Neural cell (in vitro differentiated cells): ENCODE results near the gene GALNT13. TPM values are rescaled to one million over a fixed set of nuclear protein-coding genes. Genes with fewer than 3 reads are reported as not detected.
A peak's percentile ranks its signal among the peaks of the same experiment; 100 is the strongest.

ENCODE experiments used
- H2AFZ ChIP-seq: fragments of 200-600, 300-800 bp; sonication (generic), shearing (Covaris generic); 2 replicates; pipeline ENCODE4 v1.6.0; 2014; ENCODE audit warnings: low read depth, mild to moderate bottlenecking, antibody characterized with exemption, low read length, moderate library complexity
- H3F3A ChIP-seq: fragments of 200-600 bp; shearing (Covaris generic); 2 replicates; pipeline ENCODE4 v1.6.1; 2016; ENCODE audit warnings: mild to moderate bottlenecking, moderate library complexity, mixed read lengths, antibody characterized with exemption, low read length; ENCODE audit not compliant: insufficient read depth, poor library complexity, severe bottlenecking
- H3K27ac ChIP-seq: fragments of 200-600, 300-800 bp; sonication (generic), shearing (Covaris generic); 2 replicates; pipeline ENCODE4 v1.5.1; 2014; ENCODE audit warnings: mild to moderate bottlenecking, low read length, moderate library complexity
- H3K27me3 ChIP-seq: fragments of 300-800, 200-600 bp; sonication (generic), shearing (Covaris generic); 2 replicates; pipeline ENCODE4 v1.6.0; 2014; ENCODE audit warnings: mild to moderate bottlenecking, low read depth, low read length, moderate library complexity; ENCODE audit not compliant: insufficient read depth
- H3K36me3 ChIP-seq: fragments of 300-800, 200-600 bp; sonication (generic), shearing (Covaris generic); 2 replicates; pipeline ENCODE4 v1.5.1; 2014; ENCODE audit warnings: mild to moderate bottlenecking, antibody characterized with exemption, low read length, moderate library complexity; ENCODE audit not compliant: insufficient read depth
- H3K4me2 ChIP-seq: fragments of 300-800, 200-600 bp; sonication (generic), shearing (Covaris generic); 2 replicates; pipeline ENCODE4 v1.6.0; 2014; ENCODE audit warnings: mild to moderate bottlenecking, low read length
- H3K4me3 ChIP-seq: fragments of 300-800, 200-600 bp; sonication (generic), shearing (Covaris generic); 2 replicates; pipeline ENCODE4 v1.5.1; 2014; ENCODE audit warnings: mild to moderate bottlenecking, low read length, moderate library complexity
- H3K79me2 ChIP-seq: fragments of 200-600 bp; shearing (Covaris generic); replicated peaks from 2 replicates; pipeline ENCODE4 v1.6.0; 2014; ENCODE audit warnings: mild to moderate bottlenecking, low read length, moderate library complexity; ENCODE audit not compliant: insufficient read depth
- H3K9ac ChIP-seq: fragments of 300-800, 200-600 bp; sonication (generic), shearing (Covaris generic); 2 replicates; pipeline ENCODE4 v1.6.1; 2016; ENCODE audit warnings: mild to moderate bottlenecking, low read length, mixed read lengths
- H3K9me2 ChIP-seq: fragments of 200-600 bp; shearing (Covaris generic); 2 replicates; pipeline ENCODE4 v1.6.1; 2016; ENCODE audit warnings: mild to moderate bottlenecking, low read length, mixed read lengths; ENCODE audit not compliant: insufficient read depth
- H3K9me3 ChIP-seq: fragments of 200-600, 300-800 bp; sonication (generic), shearing (Covaris generic); 2 replicates; pipeline ENCODE4 v1.6.1; 2016; ENCODE audit warnings: mild to moderate bottlenecking, mixed run types, low read length, moderate library complexity, mixed read lengths
- H4K20me1 ChIP-seq: fragments of 200-600 bp; shearing (Covaris generic); 2 replicates; pipeline ENCODE4 v1.6.1; 2016; ENCODE audit warnings: mild to moderate bottlenecking, mixed run types; ENCODE audit not compliant: insufficient read depth
- CTCF ChIP-seq: fragments of 450-650 bp; IDR thresholded peaks from 2 replicates; pipeline ENCODE4 v1.5.1; 2014; ENCODE audit warnings: antibody characterized with exemption, mild to moderate bottlenecking, moderate library complexity; ENCODE audit not compliant: poor library complexity, severe bottlenecking
- EP300 ChIP-seq: fragments of 450-650 bp; conservative IDR thresholded peaks from 2 replicates; pipeline ENCODE4 v1.6.1; 2014; ENCODE audit warnings: antibody characterized with exemption, mild to moderate bottlenecking, moderate library complexity; ENCODE audit not compliant: poor library complexity, severe bottlenecking
- EZH2 ChIP-seq: fragments of 200-600, 300-800 bp; shearing (Covaris generic), sonication (generic); IDR thresholded peaks from 2 replicates; pipeline ENCODE4 v1.6.1; 2014; ENCODE audit warnings: antibody characterized with exemption, low read length, borderline replicate concordance, mild to moderate bottlenecking; ENCODE audit not compliant: insufficient read depth, poor library complexity, severe bottlenecking
- MXI1 ChIP-seq: fragments of 450-650 bp; conservative IDR thresholded peaks from 2 replicates; pipeline ENCODE4 v1.6.1; 2014; ENCODE audit warnings: antibody characterized with exemption, mild to moderate bottlenecking; ENCODE audit not compliant: poor library complexity, severe bottlenecking
- POLR2AphosphoS5 ChIP-seq: IDR thresholded peaks from 2 replicates; pipeline ENCODE4 v1.6.1; 2012
- RAD21 ChIP-seq: fragments of 450-650 bp; conservative IDR thresholded peaks from 2 replicates; pipeline ENCODE4 v1.6.1; 2014; ENCODE audit warnings: antibody characterized with exemption, mild to moderate bottlenecking, moderate library complexity
- REST ChIP-seq: IDR thresholded peaks from 2 replicates; pipeline ENCODE4 v1.6.1; 2012; ENCODE audit warnings: borderline replicate concordance
- SMC3 ChIP-seq: fragments of 450-650 bp; conservative IDR thresholded peaks from 2 replicates; pipeline ENCODE4 v1.6.1; 2014; ENCODE audit warnings: antibody characterized with exemption, mild to moderate bottlenecking, moderate library complexity; ENCODE audit not compliant: poor library complexity
- TAF1 ChIP-seq: IDR thresholded peaks from 2 replicates; pipeline ENCODE4 v1.6.1; 2012; ENCODE audit warnings: low read depth
- polyA plus RNA-seq: library from polyadenylated mRNA; depleted of rRNA; stranded (reverse); fragments of >200 nt; gene quantifications from 2 replicates; pipeline ENCODE4 v1.2.3, GENCODE V29; 2014

GALNT13 gene
- polyA plus RNA-seq, 1 donor from 2014 or later = 12.4 TPM

GRCh38 chr2:153873052-153874048 is 1.6 kb downstream of the GALNT13 start:
- peak overlapping the region; percentile 10 for H2AFZ ChIP-seq
- H4K20me1 ChIP-seq = no peaks in the 10 kb centered on the region
- peak overlapping the region; percentile 76 for H3K9ac ChIP-seq
- H3K36me3 ChIP-seq = no peaks in the 10 kb centered on the region
- H3K79me2 ChIP-seq = peaks cover 16% of the 10 kb centered on the region
- H3K4me3 ChIP-seq = peak overlapping the region; percentile 86
- TF ChIP-seq TAF1 (no peak), EZH2 (no peak), SMC3 (peak; percentile 34), POLR2AphosphoS5 (no peak), CTCF (no peak), EP300 (no peak), RAD21 (peak; percentile 19), MXI1 (no peak)
- H3K4me2 ChIP-seq = peak overlapping the region; percentile 85
- peaks cover 7% of the 10 kb centered on the region for H3F3A ChIP-seq
- H3K9me3 ChIP-seq = no peaks in the 10 kb centered on the region
- H3K9me2 ChIP-seq = no peaks in the 10 kb centered on the region
- no peak overlapping the region for H3K27ac ChIP-seq
- H3K27me3 ChIP-seq = peaks cover 31% of the 10 kb centered on the region

- Histone ChIP-seq H4K20me1 (no peaks in the 10 kb centered on the region), H3K9me3 (no peaks in the 10 kb centered on the region), H3K4me3 (no peak overlapping the region), H3K27me3 (peaks cover 31% of the 10 kb centered on the region), H3K79me2 (peaks cover 16% of the 10 kb centered on the region), H3K27ac (no peak overlapping the region), H3K4me2 (no peak overlapping the region), H3K9me2 (no peaks in the 10 kb centered on the region), H3F3A (peaks cover 5% of the 10 kb centered on the region), H3K9ac (no peak overlapping the region), H2AFZ (no peak overlapping the region), H3K36me3 (no peaks in the 10 kb centered on the region)
- TF ChIP-seq REST = no peak
- no peak for TF ChIP-seq SMC3
- TF ChIP-seq MXI1 = no peak
- no peak for TF ChIP-seq EZH2
Observed at GRCh38 chr2:153875801-153876466, 4.2 kb downstream of the GALNT13 start.
